Measurements from ENCODE around the gene HAO1. TPM values are rescaled to one million over a fixed set of nuclear protein-coding genes. Genes with fewer than 3 reads are reported as not detected.

Gene HAO1
- total RNA-seq, 4 donors from 2014 or later: not detected

- no peak for TF ChIP-seq CTCF (IDR thresholded peaks at IDR 0.05; ENCODE audit: low read depth)
Observed at GRCh38 chr20:7975851-7976414, 35.7 kb upstream of the HAO1 start.

- TF ChIP-seq CTCF (IDR thresholded peaks at IDR 0.05; ENCODE audit: low read depth): no peak
Observed at GRCh38 chr20:7974785-7975435, 34.7 kb upstream of the HAO1 start.

DNA sequence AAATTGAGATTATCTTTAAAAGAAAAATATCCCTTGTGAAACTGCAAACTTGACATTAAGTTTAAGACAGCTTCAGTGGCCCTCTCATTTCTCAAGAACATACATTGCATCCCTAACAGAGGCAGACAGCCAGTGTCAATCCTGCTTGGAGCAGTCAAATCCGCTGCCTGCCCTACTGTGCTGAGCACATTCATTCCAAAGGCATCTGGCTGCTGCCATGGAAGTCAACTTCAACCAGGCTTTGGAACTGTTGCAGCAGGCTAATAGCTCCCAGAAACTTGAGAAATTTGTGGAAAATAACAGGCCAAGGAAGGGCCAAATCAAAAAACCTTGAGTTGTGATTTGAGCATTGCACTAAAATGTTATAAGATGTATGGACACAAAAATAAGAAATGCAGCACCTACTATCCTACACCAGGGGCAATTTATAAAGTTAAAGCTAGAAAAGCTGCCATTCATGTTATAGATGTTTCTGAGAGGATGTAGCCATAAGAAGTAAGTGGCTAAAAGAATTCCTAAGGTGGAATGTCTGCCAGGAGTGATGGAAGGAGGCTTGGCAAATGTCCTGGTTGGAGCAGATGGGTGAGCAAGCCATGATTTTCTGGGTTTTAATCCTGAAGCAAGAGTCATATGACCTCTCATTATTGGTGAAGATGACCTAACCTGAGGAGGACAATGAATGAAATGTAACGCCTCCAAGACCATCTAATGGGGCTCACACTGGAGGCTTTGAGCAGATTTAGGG, 31.4 kb upstream of the HAO1 start:
- no peak for TF ChIP-seq CTCF (IDR thresholded peaks at IDR 0.05; ENCODE audit: low read depth)

DNA sequence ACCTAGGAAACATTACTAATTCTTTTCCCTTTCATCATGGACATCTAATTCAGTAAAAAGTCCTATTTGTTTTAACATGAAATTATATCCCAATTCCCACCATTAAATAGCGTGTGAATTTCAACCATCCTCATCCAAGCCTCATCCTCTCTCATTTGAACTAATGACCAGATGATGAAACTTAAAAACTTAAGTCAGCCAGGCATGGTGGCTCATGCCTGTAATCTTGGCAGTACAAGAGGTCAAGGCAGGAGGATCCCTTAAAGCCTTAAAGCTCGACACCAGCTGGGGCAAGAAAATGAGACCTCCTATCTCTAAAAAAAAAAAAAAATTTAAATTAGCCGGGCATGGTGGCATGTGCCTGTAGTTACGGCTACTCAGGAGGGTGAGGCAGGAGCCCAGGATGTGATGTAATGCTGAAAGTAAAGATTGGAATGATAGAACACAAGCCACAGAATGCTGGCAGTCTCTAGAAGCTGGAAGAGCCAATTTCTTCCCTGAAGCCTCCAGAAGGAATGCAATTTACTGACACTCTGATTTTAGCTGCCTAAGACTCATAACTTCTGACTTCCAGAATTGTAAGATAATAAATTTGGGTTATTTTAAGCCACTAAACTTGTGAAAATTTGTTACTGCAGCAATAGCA, 27.1 kb upstream of the HAO1 start:
- no peak for TF ChIP-seq CTCF (IDR thresholded peaks at IDR 0.05; ENCODE audit: low read depth)

DNA sequence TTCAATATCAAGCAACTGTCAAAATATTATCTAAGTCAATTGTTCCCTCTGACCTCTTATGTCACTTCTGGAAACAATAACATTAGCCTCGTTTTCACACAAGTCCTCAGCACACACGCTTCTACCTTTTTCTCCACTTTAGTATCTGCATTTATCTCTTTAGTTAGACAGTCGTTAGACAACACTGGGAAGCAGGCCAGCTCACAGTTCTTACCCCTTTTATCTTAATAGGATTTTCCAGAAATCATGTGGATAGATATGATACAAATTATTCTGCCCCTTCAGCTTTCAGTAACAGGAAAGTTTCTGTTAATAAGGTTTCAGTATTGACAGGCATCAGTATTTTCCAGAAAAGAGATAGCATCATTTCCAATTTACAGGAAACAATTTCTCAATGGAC, 25.9 kb upstream of the HAO1 start:
- no peak for TF ChIP-seq CTCF (IDR thresholded peaks at IDR 0.05; ENCODE audit: low read depth)

DNA sequence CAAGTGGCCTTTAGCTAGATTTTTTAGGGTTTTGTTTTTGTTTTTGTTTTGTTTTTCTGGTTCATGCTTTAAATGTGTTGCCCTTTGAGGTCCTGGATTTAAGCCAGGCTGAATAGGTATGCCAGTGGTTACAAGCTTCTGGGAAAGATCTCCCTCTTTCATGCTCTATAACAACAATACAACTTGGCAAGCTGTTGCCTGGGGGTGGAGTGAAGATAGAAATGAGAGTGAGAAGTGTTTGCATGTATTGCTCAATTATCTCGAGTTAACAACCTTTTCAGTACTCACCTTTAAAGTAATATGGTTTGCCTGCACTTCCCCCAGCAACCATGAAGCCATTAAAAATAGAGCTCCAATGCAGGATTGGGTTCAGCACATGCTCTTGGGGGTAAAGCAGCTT, 19.2 kb upstream of the HAO1 start:
- no peak for TF ChIP-seq CTCF (IDR thresholded peaks at IDR 0.05; ENCODE audit: low read depth)

DNA sequence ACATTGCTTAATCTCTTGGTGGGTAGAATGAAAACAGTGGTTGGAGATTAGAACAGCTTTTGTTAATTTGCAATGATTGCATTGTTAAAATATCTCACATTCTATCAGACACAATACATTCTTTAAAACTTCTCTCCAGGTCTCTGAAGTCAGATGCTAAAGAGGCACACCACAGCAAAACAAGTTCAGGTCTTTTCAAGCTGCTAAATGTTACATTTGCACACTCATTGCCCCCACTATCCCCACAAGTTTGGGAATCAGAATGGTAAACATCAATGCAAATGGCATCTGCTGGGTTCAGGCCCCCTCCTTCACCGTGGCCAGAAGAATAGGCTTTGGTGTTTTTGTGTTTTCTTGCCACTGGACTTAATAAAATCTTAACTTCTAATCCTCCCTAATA, 10.1 kb upstream of the HAO1 start:
- no peak for TF ChIP-seq CTCF (IDR thresholded peaks at IDR 0.05; ENCODE audit: low read depth)

All from subcutaneous adipose tissue (tissue), 4 donors.